ENCODE measurements around the gene SMG6.

- TF ChIP-seq, protein P1, sequence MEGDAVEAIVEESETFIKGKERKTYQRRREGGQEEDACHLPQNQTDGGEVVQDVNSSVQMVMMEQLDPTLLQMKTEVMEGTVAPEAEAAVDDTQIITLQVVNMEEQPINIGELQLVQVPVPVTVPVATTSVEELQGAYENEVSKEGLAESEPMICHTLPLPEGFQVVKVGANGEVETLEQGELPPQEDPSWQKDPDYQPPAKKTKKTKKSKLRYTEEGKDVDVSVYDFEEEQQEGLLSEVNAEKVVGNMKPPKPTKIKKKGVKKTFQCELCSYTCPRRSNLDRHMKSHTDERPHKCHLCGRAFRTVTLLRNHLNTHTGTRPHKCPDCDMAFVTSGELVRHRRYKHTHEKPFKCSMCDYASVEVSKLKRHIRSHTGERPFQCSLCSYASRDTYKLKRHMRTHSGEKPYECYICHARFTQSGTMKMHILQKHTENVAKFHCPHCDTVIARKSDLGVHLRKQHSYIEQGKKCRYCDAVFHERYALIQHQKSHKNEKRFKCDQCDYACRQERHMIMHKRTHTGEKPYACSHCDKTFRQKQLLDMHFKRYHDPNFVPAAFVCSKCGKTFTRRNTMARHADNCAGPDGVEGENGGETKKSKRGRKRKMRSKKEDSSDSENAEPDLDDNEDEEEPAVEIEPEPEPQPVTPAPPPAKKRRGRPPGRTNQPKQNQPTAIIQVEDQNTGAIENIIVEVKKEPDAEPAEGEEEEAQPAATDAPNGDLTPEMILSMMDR (IDR thresholded peaks at IDR 0.05): no peak
- TF ChIP-seq ZNF263 (CRISPR knock-in tag; IDR thresholded peaks at IDR 0.05; ENCODE audit: low read depth): no peak
- no peak for TF ChIP-seq ZNF219 (CRISPR knock-in tag; IDR thresholded peaks at IDR 0.05; ENCODE audit: borderline replicate concordance)
- TF ChIP-seq, protein P2, sequence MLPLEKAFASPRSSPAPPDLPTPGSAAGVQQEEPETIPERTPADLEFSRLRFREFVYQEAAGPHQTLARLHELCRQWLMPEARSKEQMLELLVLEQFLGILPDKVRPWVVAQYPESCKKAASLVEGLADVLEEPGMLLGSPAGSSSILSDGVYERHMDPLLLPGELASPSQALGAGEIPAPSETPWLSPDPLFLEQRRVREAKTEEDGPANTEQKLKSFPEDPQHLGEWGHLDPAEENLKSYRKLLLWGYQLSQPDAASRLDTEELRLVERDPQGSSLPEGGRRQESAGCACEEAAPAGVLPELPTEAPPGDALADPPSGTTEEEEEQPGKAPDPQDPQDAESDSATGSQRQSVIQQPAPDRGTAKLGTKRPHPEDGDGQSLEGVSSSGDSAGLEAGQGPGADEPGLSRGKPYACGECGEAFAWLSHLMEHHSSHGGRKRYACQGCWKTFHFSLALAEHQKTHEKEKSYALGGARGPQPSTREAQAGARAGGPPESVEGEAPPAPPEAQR (CRISPR knock-in tag; IDR thresholded peaks at IDR 0.05): no peak
These were observed 248.0 kb downstream of the SMG6 start for GRCh38 chr17:2055292-2056205.

All from WTC11 (cell line).